Neural cell (in vitro differentiated cells): ENCODE measurements around the gene DMXL1. TPM values are rescaled to one million over a fixed set of nuclear protein-coding genes. Genes with fewer than 3 reads are reported as not detected.

Experiments used
- H2AFZ ChIP-seq: fragments of 200-600, 300-800 bp; sonication (generic), shearing (Covaris generic); 2 replicates; pipeline ENCODE4 v1.6.0; 2014; ENCODE audit warnings: low read depth, mild to moderate bottlenecking, antibody characterized with exemption, low read length, moderate library complexity
- H3F3A ChIP-seq: fragments of 200-600 bp; shearing (Covaris generic); 2 replicates; pipeline ENCODE4 v1.6.1; 2016; ENCODE audit warnings: mild to moderate bottlenecking, moderate library complexity, mixed read lengths, antibody characterized with exemption, low read length; ENCODE audit not compliant: insufficient read depth, poor library complexity, severe bottlenecking
- H3K27ac ChIP-seq: fragments of 200-600, 300-800 bp; sonication (generic), shearing (Covaris generic); 2 replicates; pipeline ENCODE4 v1.5.1; 2014; ENCODE audit warnings: mild to moderate bottlenecking, low read length, moderate library complexity
- H3K27me3 ChIP-seq: fragments of 300-800, 200-600 bp; sonication (generic), shearing (Covaris generic); 2 replicates; pipeline ENCODE4 v1.6.0; 2014; ENCODE audit warnings: mild to moderate bottlenecking, low read depth, low read length, moderate library complexity; ENCODE audit not compliant: insufficient read depth
- H3K36me3 ChIP-seq: fragments of 300-800, 200-600 bp; sonication (generic), shearing (Covaris generic); 2 replicates; pipeline ENCODE4 v1.5.1; 2014; ENCODE audit warnings: mild to moderate bottlenecking, antibody characterized with exemption, low read length, moderate library complexity; ENCODE audit not compliant: insufficient read depth
- H3K4me2 ChIP-seq: fragments of 300-800, 200-600 bp; sonication (generic), shearing (Covaris generic); 2 replicates; pipeline ENCODE4 v1.6.0; 2014; ENCODE audit warnings: mild to moderate bottlenecking, low read length
- H3K4me3 ChIP-seq: fragments of 300-800, 200-600 bp; sonication (generic), shearing (Covaris generic); 2 replicates; pipeline ENCODE4 v1.5.1; 2014; ENCODE audit warnings: mild to moderate bottlenecking, low read length, moderate library complexity
- H3K79me2 ChIP-seq: fragments of 200-600 bp; shearing (Covaris generic); replicated peaks from 2 replicates; pipeline ENCODE4 v1.6.0; 2014; ENCODE audit warnings: mild to moderate bottlenecking, low read length, moderate library complexity; ENCODE audit not compliant: insufficient read depth
- H3K9ac ChIP-seq: fragments of 300-800, 200-600 bp; sonication (generic), shearing (Covaris generic); 2 replicates; pipeline ENCODE4 v1.6.1; 2016; ENCODE audit warnings: mild to moderate bottlenecking, low read length, mixed read lengths
- H3K9me2 ChIP-seq: fragments of 200-600 bp; shearing (Covaris generic); 2 replicates; pipeline ENCODE4 v1.6.1; 2016; ENCODE audit warnings: mild to moderate bottlenecking, low read length, mixed read lengths; ENCODE audit not compliant: insufficient read depth
- H3K9me3 ChIP-seq: fragments of 200-600, 300-800 bp; sonication (generic), shearing (Covaris generic); 2 replicates; pipeline ENCODE4 v1.6.1; 2016; ENCODE audit warnings: mild to moderate bottlenecking, mixed run types, low read length, moderate library complexity, mixed read lengths
- H4K20me1 ChIP-seq: fragments of 200-600 bp; shearing (Covaris generic); 2 replicates; pipeline ENCODE4 v1.6.1; 2016; ENCODE audit warnings: mild to moderate bottlenecking, mixed run types; ENCODE audit not compliant: insufficient read depth
- CTCF ChIP-seq: fragments of 450-650 bp; IDR thresholded peaks from 2 replicates; pipeline ENCODE4 v1.5.1; 2014; ENCODE audit warnings: antibody characterized with exemption, mild to moderate bottlenecking, moderate library complexity; ENCODE audit not compliant: poor library complexity, severe bottlenecking
- EP300 ChIP-seq: fragments of 450-650 bp; conservative IDR thresholded peaks from 2 replicates; pipeline ENCODE4 v1.6.1; 2014; ENCODE audit warnings: antibody characterized with exemption, mild to moderate bottlenecking, moderate library complexity; ENCODE audit not compliant: poor library complexity, severe bottlenecking
- EZH2 ChIP-seq: fragments of 200-600, 300-800 bp; shearing (Covaris generic), sonication (generic); IDR thresholded peaks from 2 replicates; pipeline ENCODE4 v1.6.1; 2014; ENCODE audit warnings: antibody characterized with exemption, low read length, borderline replicate concordance, mild to moderate bottlenecking; ENCODE audit not compliant: insufficient read depth, poor library complexity, severe bottlenecking
- MXI1 ChIP-seq: fragments of 450-650 bp; conservative IDR thresholded peaks from 2 replicates; pipeline ENCODE4 v1.6.1; 2014; ENCODE audit warnings: antibody characterized with exemption, mild to moderate bottlenecking; ENCODE audit not compliant: poor library complexity, severe bottlenecking
- POLR2AphosphoS5 ChIP-seq: IDR thresholded peaks from 2 replicates; pipeline ENCODE4 v1.6.1; 2012
- RAD21 ChIP-seq: fragments of 450-650 bp; conservative IDR thresholded peaks from 2 replicates; pipeline ENCODE4 v1.6.1; 2014; ENCODE audit warnings: antibody characterized with exemption, mild to moderate bottlenecking, moderate library complexity
- REST ChIP-seq: IDR thresholded peaks from 2 replicates; pipeline ENCODE4 v1.6.1; 2012; ENCODE audit warnings: borderline replicate concordance
- SMC3 ChIP-seq: fragments of 450-650 bp; conservative IDR thresholded peaks from 2 replicates; pipeline ENCODE4 v1.6.1; 2014; ENCODE audit warnings: antibody characterized with exemption, mild to moderate bottlenecking, moderate library complexity; ENCODE audit not compliant: poor library complexity
- TAF1 ChIP-seq: IDR thresholded peaks from 2 replicates; pipeline ENCODE4 v1.6.1; 2012; ENCODE audit warnings: low read depth
- polyA plus RNA-seq: library from polyadenylated mRNA; depleted of rRNA; stranded (reverse); fragments of >200 nt; gene quantifications from 2 replicates; pipeline ENCODE4 v1.2.3, GENCODE V29; 2014

DMXL1 gene
- polyA plus RNA-seq, 1 donor from 2014 or later, result 46.9 TPM

GRCh38 chr5:119059740-119060255, 11.1 kb upstream of the DMXL1 start:
- H3K36me3 ChIP-seq, result no peaks in the 10 kb centered on the region
- TF ChIP-seq EZH2, result no peak
- TF ChIP-seq SMC3, result no peak
- TF ChIP-seq RAD21, result no peak
- no peak for TF ChIP-seq EP300
- TF ChIP-seq CTCF, result no peak
- no peak for TF ChIP-seq REST
- no peak for TF ChIP-seq MXI1
- no peak for TF ChIP-seq TAF1
- TF ChIP-seq POLR2AphosphoS5, result no peak

GRCh38 chr5:119063579-119064379, 7.1 kb upstream of the DMXL1 start:
- no peak overlapping the region for H3K4me2 ChIP-seq
- TF ChIP-seq CTCF, result no peak

More at GRCh38 chr5:119059740-119060255, 11.1 kb upstream of the DMXL1 start:
- Histone ChIP-seq H3K9ac (no peak overlapping the region), H2AFZ (no peak overlapping the region), H4K20me1 (no peaks in the 10 kb centered on the region), H3K79me2 (no peaks in the 10 kb centered on the region), H3K27ac (no peak overlapping the region), H3K4me3 (no peak overlapping the region), H3K9me2 (no peaks in the 10 kb centered on the region), H3F3A (no peaks in the 10 kb centered on the region), H3K4me2 (no peak overlapping the region), H3K27me3 (no peaks in the 10 kb centered on the region), H3K9me3 (no peaks in the 10 kb centered on the region)

More at GRCh38 chr5:119063579-119064379, 7.1 kb upstream of the DMXL1 start:
- no peak overlapping the region for H2AFZ ChIP-seq
- no peaks in the 10 kb centered on the region for H3K9me3 ChIP-seq
- no peaks in the 10 kb centered on the region for H3K9me2 ChIP-seq
- no peaks in the 10 kb centered on the region for H3K27me3 ChIP-seq
- H3K79me2 ChIP-seq, result no peaks in the 10 kb centered on the region
- H3K4me3 ChIP-seq, result no peak overlapping the region
- H3F3A ChIP-seq, result no peaks in the 10 kb centered on the region
- no peaks in the 10 kb centered on the region for H3K36me3 ChIP-seq
- no peak overlapping the region for H3K27ac ChIP-seq
- H3K9ac ChIP-seq, result no peak overlapping the region
- H4K20me1 ChIP-seq, result no peaks in the 10 kb centered on the region
